HepG2 (cell line): ENCODE data around the gene DHRS1. TPM values are rescaled to one million over a fixed set of nuclear protein-coding genes. Genes with fewer than 3 reads are reported as not detected.

ENCODE experiments used
- ATF3 ChIP-seq: sonication (generic); formaldehyde crosslinking; IDR thresholded peaks from 2 replicates; pipeline ENCODE4 v1.4.0; 2020; ENCODE audit warnings: missing genetic modification reagents
- ATF7-NPFF ChIP-seq: sonication (generic); formaldehyde crosslinking; IDR thresholded peaks from 2 replicates; pipeline ENCODE4 v1.8.1; 2023; ENCODE audit warnings: mild to moderate bottlenecking, low read depth, missing genetic modification reagents, moderate library complexity
- GTF3A ChIP-seq: sonication (generic); formaldehyde crosslinking; conservative IDR thresholded peaks from 2 replicates; pipeline ENCODE4 v1.4.0; 2020; ENCODE audit warnings: mild to moderate bottlenecking, missing genetic modification reagents
- HIVEP1 ChIP-seq: sonication (generic); formaldehyde crosslinking; IDR thresholded peaks from 2 replicates; pipeline ENCODE4 v1.4.0; 2020; ENCODE audit warnings: mild to moderate bottlenecking, missing genetic modification reagents
- LRRFIP1 ChIP-seq: sonication (generic); formaldehyde crosslinking; conservative IDR thresholded peaks from 2 replicates; pipeline ENCODE4 v1.4.0; 2020; ENCODE audit warnings: missing genetic modification reagents
- MLLT10 ChIP-seq: sonication (generic); formaldehyde crosslinking; IDR thresholded peaks from 2 replicates; pipeline ENCODE4 v1.4.0; 2020; ENCODE audit warnings: missing genetic modification reagents
- NFE2L1 ChIP-seq: sonication (generic); formaldehyde crosslinking; IDR thresholded peaks from 2 replicates; pipeline ENCODE4 v1.4.0; 2020; ENCODE audit warnings: missing genetic modification reagents, mild to moderate bottlenecking, borderline replicate concordance
- NPAS2 ChIP-seq: sonication (generic); formaldehyde crosslinking; IDR thresholded peaks from 2 replicates; pipeline ENCODE4 v1.8.0; 2022; ENCODE audit warnings: mild to moderate bottlenecking, missing genetic modification reagents, borderline replicate concordance
- PAWR ChIP-seq: sonication (generic); formaldehyde crosslinking; IDR thresholded peaks from 2 replicates; pipeline ENCODE4 v1.4.0; 2020; ENCODE audit warnings: missing genetic modification reagents, mild to moderate bottlenecking, borderline replicate concordance
- POLR2AphosphoS2 ChIP-seq: IDR thresholded peaks from 2 replicates; pipeline ENCODE4 v1.6.1; 2011; ENCODE audit warnings: low read depth, low read length, improper control_type of control experiment
- RARA ChIP-seq: IDR thresholded peaks from 2 replicates; pipeline ENCODE4 v1.6.1; 2016; ENCODE audit warnings: missing genetic modification reagents, missing compliant biosample characterization
- RBAK ChIP-seq: sonication (generic); formaldehyde crosslinking; IDR thresholded peaks from 2 replicates; pipeline ENCODE4 v1.5.1; 2020; ENCODE audit warnings: mild to moderate bottlenecking, missing genetic modification reagents
- RNF2 ChIP-seq: fragments of 450-650 bp; conservative IDR thresholded peaks from 2 replicates; pipeline ENCODE4 v1.6.1; 2016; ENCODE audit warnings: low read depth
- THAP11 ChIP-seq: IDR thresholded peaks from 2 replicates; pipeline ENCODE4 v1.6.1; 2016; ENCODE audit warnings: missing biosample characterization, missing genetic modification reagents
- ZBTB25 ChIP-seq: IDR thresholded peaks from 2 replicates; pipeline ENCODE4 v1.6.1; 2018; ENCODE audit warnings: missing genetic modification reagents
- ZNF317 ChIP-seq: sonication (generic); formaldehyde crosslinking; IDR thresholded peaks from 2 replicates; pipeline ENCODE4 v1.5.0; 2020; ENCODE audit warnings: mild to moderate bottlenecking, missing genetic modification reagents
- ZNF572 ChIP-seq: sonication (generic); formaldehyde crosslinking; IDR thresholded peaks from 2 replicates; pipeline ENCODE4 v1.5.1; 2020; ENCODE audit warnings: mild to moderate bottlenecking, missing genetic modification reagents
- ZNF577 ChIP-seq: sonication (generic); formaldehyde crosslinking; IDR thresholded peaks from 2 replicates; pipeline ENCODE4 v1.4.0; 2020; ENCODE audit warnings: mild to moderate bottlenecking, low read depth, missing genetic modification reagents, borderline replicate concordance
- ZNF609 ChIP-seq: sonication (generic); formaldehyde crosslinking; IDR thresholded peaks from 2 replicates; pipeline ENCODE4 v1.4.0; 2020; ENCODE audit warnings: mild to moderate bottlenecking, missing genetic modification reagents, borderline replicate concordance
- ZNF850 ChIP-seq: sonication (generic); formaldehyde crosslinking; conservative IDR thresholded peaks from 2 replicates; pipeline ENCODE4 v1.9.0; 2021; ENCODE audit warnings: mild to moderate bottlenecking, missing genetic modification reagents
- polyA plus RNA-seq, 8 experiments: library from polyadenylated mRNA; depleted of rRNA in 3 of 8; stranded (reverse) in 7 of 8; unstranded in 1 of 8; fragments of >200 nt; fragmentation: Illumina TruSeq in 4 of 8; extraction: Trizol in 4 of 8; gene quantifications; 2 replicates each; pipeline versions ENCODE4 v1.2.1 to v1.2.3, GENCODE V29; 2011 to 2016; ENCODE audit warnings: low read depth in 4 of 8, missing spikeins in 1 of 8, mixed read lengths in 1 of 8; ENCODE audit not compliant: insufficient read depth in 1 of 8
- total RNA-seq, 5 experiments: library from RNA; depleted of rRNA; stranded (reverse); fragments of >200 nt; fragmentation: Illumina TruSeq; extraction: Trizol; gene quantifications; 2 replicates each; pipeline ENCODE4 v1.2.3, GENCODE V29; 2016; ENCODE audit warnings: low read depth in 1 of 5

Gene DHRS1
- total and polyA plus RNA-seq, 2 of the 13 experiments (the other 11 are each of a cell fraction or from before 2014, with no cell fraction given): 49.8 to 60.8 TPM

- TF ChIP-seq RARA (CRISPR knock-in tag) (peak; percentile 71), ZNF572 (CRISPR knock-in tag) (peak; percentile 73), PAWR (peak; percentile 96), ZBTB25 (CRISPR knock-in tag) (0 out of 2 replicates have a peak, but pooled peaks have one; percentile 80), ZNF317 (peak; percentile 94), RNF2 (peak; percentile 72), MLLT10 (CRISPR knock-in tag) (no peak), HIVEP1 (CRISPR knock-in tag) (peak; percentile 96), ZNF609 (peak; percentile 79; the same call in 1 of the 2 replicates), NFE2L1 (CRISPR knock-in tag) (peak; percentile 15; the same call in 1 of the 2 replicates), ATF3 (CRISPR knock-in tag) (peak; percentile 76), GTF3A (CRISPR knock-in tag) (peak; percentile 95; the same call in 1 of the 2 replicates), ZNF850 (CRISPR knock-in tag) (peak; percentile 47; the same call in 1 of the 2 replicates), RBAK (CRISPR knock-in tag) (peak; percentile 84), NPAS2 (CRISPR knock-in tag) (no peak), ATF7-NPFF (CRISPR knock-in tag) (peak; percentile 82), THAP11 (CRISPR knock-in tag) (peak; percentile 95), LRRFIP1 (CRISPR knock-in tag) (no peak; the same call in 1 of the 2 replicates), POLR2AphosphoS2 (no peak), ZNF577 (CRISPR knock-in tag) (no peak)
Observed at GRCh38 chr14:24299255-24300191, at the start of gene DHRS1, which contains the start of gene NOP9 (continued).
